NCI-H2107 treated with DMSO at 0.1 percent for 48 hours (cell line): ENCODE results near the gene APBB2.

Experiments
- DNase-seq: peaks from one replicate; lab custom pipeline; 2025; ENCODE audit not compliant: unreplicated experiment; lab: John Stamatoyannopoulos, UW

Gene APBB2

DNA sequence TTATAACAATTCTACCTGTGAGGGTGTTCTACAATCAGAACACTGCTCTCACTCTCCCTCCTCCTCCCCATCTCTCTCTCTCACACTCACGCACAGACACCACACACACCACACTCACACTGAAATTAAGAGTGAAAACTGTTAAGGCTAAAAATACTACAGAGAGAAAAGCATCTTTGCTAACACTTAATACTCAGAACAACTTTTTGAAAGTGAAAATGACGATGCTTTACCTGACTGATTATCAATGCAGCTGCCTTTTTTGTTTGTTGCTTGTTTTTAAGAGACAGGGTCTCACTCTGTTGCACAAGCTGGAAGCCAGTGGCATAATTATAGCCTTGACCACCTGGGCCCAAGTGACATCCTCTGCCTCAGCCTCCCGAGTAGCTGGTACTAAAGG lies 222.4 kb downstream of the APBB2 start:
- no peak for DNase-seq

DNA sequence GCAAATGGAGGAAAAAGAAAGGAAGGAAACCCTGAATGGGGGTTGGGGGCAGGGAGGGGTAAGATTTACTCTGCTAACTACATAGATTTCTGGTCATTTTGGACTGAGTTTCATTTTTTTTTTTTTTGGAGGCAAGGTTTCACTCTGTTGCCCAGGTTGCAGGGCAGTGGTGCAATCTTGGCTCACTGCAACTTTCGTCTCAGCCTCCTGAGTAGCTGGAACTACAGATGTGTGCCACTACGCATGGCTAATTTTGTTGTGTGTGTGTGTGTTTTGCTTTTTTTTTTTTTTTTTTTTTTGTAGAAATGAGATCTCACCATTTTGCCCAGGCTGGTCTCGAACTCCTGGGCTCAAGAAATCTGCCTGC lies 223.5 kb downstream of the APBB2 start:
- DNase-seq = no peak

DNA sequence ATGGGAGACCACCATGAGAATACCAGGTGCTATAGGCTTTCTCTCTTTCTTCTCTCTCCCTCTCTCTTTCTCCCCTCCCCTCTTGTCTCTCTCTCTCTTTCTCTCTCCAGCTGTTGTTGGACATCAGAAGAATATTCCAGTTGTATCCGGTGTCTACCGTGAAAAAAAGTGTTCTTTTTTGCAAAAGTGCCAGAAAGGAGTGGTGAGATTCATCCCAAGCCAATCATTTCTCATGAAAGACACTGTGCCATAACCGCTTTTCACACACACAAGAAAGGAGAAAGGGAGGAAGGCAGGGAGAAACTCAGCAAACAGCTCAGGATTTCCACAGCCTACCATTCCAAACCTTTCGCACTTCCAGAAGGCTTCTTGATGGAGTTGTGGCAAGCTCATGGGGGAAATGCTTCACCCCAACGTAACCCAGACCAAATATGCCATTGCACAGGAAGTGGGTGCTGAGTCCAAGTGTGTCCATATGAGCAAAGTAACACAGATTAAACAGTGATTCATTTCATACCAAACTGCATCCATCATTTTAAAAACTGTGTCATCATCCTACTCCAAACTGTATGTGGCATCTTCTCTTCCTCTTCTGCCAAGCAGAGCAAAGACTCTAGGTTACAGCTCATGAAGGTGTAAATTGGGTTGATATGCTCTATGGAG lies 224.0 kb downstream of the APBB2 start:
- DNase-seq = no peak

DNA sequence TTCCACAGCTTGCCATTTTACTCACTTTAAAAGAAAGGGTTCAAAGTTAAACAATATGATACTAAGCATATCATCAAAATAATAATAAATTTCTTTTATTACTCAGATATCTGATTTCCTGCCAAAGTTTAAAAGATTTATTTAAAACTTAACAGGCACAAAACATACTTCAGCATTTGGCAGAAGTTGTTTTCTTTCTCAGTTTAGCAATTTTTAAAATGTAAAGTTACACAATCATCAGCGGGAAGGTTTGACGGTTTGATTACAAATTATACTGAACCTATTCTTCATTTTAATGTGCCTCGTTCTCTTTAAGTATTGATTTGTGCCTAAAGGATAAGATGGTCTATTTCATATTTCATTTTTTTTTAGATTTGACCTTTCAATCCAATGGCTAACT lies 227.2 kb downstream of the APBB2 start:
- no peak for DNase-seq

DNA sequence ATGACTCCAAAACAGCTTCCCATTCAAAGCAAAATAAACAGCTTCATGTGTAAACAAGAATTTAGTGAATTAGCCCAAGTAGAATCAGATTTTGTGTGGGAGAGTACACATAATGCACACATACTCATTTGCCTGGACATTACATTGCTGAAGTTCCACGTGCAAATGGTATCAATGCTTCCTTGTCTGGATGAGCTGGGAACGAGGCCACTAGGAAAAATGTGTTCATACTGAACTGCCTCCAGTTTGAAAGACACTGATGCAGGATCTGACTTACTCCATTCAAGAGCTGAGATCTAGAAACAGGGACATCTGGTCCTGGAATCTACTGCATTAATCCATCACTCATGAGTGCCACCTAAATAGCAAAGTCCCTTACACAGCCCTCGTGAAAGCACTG lies 228.0 kb downstream of the APBB2 start:
- no peak for DNase-seq

DNA sequence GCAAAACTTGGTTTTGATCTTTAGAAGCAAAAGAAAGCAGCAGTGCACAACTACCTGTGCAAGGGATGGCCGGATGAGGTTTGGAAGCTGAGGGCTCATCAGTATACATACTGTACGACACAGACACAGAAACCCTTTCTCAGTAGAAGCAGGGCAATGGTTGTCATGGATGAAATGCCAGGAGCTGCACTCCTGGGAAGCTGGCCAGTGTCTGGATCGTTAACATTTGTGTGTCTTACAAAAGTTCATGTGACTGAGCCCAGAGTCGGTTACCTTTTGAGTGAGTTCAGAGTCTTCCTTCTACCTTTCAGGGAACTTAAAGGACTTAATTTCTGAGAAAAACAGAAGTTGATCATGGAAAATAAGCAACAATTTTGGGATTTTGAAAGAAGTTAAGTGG lies 230.3 kb downstream of the APBB2 start:
- DNase-seq = no peak

DNA sequence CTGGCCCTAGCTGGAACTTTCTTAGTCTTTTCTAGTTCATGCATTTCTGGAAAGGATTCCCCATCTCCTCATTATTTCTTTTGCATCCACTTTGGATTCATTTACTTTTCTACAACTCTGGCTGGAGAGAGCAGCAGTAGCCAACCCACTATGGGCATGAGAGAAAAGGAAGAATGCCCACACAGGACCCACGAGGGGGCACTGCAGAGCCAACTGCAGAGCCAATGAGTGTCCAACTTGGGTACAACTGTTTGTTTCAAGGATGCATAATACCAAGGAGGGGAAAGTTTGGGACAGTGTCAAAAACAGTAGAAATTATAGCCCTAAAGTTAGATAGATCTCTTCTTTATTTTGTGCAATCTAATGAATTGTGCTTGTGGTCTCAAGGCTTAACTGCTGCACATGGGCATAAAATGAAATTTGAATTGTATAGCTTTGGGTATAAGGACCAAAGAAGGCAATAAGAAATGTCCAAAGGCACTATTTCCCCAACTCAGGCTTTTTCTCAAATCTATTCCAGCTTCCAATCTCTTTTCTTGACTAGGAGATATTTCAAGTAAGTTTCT lies 233.9 kb downstream of the APBB2 start:
- no peak for DNase-seq

DNA sequence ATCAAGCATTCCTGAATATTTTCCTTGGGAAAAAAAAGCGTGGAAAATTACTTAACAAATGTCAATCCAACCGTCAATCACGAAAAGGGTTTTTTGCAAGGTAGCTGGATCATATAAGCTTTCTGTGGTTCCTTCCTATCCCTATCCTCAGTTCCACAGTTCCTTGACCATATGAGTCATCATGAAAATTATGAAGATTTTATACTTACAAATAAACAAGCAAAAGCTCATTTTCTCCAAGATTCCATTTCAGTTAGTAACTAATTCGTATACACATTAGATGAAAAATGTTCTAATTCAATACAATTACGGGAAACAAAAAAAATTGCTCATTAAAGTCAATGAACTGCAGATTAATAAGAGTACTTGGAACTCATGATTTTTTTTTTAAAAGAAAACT lies 235.8 kb downstream of the APBB2 start:
- no peak for DNase-seq

DNA sequence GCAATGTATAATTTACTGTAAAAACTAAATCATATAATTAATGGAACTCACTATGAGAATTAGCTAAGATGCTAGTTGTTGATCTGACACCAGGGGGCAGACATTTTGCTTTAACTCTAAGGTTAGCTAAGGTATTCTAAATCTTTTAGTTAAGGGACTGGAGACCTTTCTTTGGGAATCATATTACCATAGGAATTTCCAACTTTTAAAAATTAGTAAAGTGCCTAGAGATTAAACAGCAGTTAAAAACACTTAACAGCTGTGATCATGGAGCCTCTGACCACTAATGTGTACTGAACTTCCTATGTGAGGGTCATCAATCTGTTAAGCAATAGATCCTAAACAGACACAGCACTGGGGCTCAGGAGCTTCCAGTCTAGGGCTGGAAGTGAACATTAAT lies 238.0 kb downstream of the APBB2 start:
- peak; percentile 10 for DNase-seq

DNA sequence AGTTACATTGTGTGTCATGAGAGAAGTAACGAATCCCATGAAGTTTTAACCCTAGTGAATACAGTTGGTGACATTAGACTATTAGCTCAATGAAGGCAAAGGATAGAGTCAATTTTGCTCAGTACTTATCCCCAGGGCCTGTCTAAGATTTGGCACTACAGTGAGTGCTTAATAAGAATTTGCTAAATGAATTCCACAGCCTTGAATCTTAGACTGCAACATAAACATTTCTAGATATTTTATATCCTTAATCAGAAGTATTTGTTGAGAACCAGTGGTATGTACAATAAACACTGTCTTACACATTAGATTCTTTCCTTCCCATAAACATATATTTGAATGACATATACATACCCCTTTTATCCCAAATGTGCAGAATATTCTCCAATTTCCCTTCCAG lies 241.6 kb downstream of the APBB2 start:
- no peak for DNase-seq

DNA sequence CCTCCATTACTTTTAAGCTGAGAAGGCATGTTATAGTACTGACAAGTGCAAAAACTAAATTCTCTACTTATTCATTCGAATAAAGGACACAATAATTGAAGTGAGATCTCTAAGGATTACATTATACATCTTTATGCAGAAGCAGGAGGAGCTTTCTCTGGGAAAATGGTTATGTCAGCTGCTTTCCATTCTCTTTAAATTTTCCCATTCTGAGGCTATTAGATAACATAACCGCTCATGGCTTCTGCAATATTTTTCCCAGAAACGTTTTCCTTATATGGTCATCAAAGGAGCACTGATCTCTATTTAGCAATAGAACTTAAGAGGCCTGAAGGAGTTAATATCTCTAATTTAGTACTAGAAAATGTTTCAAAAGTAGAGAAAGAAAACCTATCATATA lies 243.0 kb downstream of the APBB2 start:
- no peak for DNase-seq

DNA sequence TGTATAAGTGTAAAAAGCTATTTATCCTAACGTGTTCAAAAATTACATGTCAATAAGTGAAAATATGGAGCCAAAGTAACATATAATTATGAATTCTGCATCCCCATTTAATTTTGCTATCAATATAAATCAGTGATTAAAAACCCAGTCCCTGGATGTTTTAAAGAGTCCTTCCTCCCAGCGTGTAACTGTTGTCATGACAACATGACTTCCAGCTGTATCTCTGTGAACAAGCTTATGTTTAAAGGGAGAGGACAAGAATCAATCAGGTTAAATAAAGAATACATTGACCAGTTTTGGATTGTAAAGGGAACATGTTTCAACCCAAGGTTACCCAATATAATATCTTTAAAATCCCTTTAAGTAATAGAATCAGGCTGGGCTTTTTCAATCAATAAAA lies 244.8 kb downstream of the APBB2 start:
- no peak for DNase-seq

DNA sequence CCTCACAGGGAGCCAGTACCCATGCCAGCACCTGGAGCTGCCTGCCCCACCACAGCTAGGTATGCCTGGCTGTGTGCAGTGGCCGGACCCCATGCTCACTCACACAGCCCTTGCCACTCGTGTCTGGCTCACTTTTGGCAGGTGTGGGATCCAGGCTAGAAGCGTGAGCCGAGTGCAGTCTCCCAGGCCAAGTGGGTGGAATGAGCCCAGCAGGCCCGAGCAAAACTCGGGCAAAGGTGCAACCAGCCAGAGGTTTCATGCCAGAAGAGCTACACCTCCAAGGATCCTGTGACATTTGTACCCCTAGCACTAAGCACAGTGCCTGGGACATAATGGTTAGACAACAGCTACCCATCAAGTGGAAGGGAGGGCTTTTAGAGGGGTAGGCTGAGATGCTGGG lies 246.8 kb downstream of the APBB2 start:
- no peak for DNase-seq

DNA sequence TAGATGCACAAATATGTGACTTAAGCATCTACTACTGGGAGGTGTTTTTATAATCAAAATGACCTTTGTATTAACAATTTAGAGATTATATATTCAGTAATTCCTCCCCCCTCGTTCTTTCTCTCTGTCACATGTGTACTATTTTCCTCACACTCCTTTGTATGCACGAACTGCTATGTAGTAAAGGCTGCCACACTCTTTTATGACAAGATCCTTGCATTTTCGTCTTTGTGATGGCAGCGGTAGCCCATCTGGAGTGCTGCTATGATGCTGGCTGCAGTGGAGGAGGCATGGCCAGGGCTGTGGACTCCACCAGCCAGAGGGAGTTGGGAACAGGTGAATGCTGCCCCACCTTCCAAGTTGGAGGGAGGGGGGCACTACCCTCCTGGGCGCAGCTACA lies 248.3 kb downstream of the APBB2 start:
- no peak for DNase-seq

DNA sequence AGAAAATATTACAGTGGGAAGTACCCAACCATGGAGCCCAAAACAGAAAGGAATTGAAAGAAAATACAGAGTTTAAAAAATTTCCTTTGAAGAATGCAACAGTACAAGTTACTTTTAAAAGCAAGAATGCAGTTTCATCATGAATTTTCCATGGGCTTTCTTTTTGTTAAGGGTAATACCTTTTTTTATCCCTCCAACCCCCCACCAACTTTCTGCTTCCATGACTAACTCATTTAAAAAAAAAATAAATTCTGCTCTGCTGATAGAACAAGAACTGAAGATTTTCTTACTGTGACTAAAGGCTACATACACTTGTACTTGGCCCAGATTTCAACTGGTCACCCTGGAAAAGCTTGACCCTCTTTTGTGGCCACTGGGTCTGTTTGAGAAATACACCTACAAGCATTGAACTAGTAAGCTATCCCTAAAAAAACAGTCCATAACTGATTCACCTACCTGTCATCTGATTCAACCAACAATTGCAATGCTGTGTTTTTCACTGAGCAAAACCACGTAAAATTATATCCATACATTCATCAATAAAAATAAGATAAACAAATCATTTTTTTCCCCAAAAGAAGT lies 250.4 kb downstream of the APBB2 start:
- DNase-seq = no peak

DNA sequence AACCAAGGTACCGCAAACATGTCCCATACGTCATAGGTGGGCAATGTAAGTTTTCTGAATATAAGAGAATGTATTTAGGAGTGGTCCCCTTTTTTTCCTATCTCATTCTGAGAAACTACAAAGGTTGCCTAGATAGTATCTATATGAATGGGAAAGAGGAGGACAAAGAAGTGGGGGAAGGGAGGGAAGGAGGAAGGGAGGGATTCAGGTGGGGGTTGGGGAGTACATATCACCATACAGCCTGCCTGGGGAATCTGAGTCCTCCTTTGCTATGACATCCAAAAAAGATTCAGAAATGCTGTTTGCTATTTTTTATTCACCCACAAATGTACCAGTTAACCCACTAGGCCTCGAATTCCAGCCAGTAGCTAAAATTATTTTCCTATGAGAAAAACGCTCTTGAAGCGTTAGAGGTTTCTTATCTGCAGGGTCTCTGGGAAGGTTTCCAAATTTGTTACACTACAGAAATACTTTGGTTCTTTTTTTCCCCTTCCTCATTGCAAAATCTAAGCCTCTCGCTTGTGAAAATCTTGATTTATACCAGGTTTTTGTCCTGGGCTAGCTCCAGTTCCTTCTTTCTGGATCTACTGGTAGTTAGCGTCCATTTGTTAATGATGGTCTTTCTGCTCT lies 251.7 kb downstream of the APBB2 start:
- no peak for DNase-seq

DNA sequence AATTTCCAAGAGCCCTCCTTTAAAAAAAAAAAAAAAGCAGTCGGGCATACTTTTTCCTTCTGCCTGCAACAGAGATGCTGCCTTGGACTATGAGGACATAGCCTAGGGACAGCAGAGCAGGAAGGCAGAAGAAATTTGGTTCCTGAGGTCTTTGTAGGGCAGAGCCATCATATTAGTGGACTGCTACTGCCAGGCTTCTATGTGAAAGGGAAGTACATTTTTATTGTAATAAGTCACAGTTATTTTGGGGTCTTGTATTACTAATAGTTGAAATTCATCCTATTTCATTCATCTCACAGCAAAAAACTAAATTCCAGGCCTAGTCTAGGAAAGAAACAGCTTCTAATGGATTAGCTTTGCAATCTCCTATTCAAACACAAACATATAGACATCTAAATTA lies 253.4 kb downstream of the APBB2 start:
- DNase-seq = no peak

DNA sequence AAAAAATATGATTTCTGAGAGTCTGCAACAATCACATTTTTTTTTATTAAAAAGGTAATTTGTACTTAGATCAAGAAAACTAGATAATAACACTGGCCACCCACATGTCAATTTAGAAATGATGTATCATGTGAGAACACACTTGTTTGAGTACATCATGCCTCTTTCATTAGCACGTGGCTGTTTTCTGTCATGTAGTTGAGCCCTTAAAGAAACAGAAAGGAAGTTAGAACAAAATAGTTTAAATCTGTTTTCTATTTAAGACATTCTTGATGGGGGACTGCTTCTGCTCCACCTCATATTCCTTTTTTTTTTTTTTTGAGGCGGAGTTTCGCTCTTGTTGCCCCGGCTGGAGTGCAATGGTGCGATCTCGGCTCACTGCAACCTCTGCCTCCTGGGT lies 257.1 kb downstream of the APBB2 start:
- no peak for DNase-seq

DNA sequence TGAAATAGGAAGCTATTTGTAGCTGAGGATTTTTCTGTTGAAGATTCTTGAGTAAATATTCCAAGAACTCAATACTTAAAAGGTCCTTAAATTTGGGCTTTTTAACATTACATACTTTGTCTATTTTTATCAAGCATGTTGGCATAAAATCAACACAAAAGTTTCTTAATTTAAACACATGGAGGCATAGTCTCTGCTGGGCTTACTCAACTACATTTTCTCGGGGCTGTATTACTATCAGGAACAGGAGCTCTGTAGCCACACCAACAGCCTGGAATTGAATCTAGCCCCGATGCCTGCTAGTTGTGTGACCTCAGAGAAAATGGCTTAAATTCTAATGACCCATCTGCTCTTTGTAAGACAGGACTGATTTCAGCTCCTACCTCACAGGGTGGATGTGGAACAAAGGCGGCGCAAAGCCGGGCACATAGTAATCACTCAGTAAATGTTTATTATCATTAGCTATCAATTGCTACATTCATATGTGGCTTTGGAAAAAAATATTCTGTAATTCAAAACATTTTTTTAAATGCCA lies 257.6 kb downstream of the APBB2 start:
- DNase-seq = no peak

DNA sequence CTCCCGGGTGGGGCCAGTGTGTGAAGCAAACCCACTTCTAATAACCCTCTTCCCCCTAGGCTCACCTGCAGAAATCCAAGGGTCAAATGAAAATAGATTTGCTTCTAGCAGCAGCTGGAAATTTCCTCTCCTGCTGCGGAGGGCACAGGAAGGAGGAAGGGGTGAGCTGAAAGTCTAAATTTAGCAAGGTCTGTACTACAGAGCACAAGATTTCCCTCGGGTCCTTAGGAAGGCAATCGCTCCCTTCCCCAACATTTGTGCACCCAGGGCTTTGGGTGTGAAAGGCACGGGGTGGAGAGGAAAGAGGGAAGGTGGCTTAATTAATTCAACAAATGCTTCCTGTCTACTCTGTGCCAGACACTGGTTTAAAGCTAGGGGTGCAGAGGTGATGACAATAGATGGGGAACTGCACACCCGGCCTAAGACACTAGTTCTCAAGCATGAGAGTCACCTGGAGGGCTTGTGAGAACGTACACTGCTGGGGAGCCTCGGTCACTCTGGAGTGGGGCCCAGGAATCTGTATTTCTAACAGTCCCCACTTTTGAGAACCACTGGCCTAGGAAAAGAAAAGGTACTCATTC lies 260.2 kb downstream of the APBB2 start:
- no peak for DNase-seq

DNA sequence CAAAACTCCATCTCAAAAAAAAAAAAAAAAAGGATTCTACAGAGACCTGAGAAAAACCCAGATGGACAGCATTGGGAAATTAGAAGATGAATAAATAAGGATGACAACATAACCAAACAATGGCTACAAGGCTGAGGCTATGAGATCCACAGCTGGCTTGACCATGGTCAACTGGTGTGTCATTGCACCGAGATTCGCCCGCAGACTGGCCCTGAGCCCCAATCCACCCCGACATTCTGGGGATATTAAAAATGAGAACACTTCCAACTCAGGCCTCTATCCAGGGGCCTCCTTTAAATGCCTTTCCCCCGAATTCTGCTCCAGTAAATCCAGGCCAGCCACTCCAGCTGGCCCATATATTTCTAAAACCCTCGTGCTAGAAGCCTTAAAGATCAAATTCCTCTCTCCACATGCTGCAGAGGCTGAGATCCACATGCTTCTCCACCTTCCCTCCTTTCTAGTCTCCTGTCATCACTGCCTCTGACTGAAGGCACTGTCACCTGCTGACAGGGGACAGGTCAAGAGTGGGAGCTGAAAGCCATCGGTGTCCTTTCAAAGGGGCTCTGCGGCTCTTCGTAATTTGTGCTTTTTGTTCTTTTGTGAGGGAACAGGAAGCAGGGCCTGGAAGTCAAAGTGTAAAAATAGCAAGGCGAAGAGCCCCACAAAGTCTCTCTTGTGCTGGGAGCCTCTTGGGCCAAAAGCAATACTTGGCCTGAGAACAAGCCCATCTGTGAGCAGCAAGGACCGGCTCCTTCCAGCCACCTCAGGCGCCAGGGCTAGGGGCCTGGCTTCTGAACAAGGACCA lies 260.9 kb downstream of the APBB2 start:
- DNase-seq = no peak
